Measurements from ENCODE around the gene ZSCAN25. TPM values are rescaled to one million over a fixed set of nuclear protein-coding genes. Genes with fewer than 3 reads are reported as not detected.
A peak's percentile ranks its signal among the peaks of the same experiment; 100 is the strongest.
"Not testable (repeated sequence)": the region's sequence is repeated elsewhere in the genome, so short reads cannot be mapped to it uniquely, and the experiment has no call there.

ZSCAN25 gene
- total RNA-seq (1 to 10 TPM; 8.1 to 9.6 (median 8.6) TPM), polyA plus RNA-seq (3.8 TPM)
- long read RNA-seq, donor 1, partial matches to known transcripts = 0 of 6 reads
- long read RNA-seq, donor 1, other reads (novel, unspliced or antisense) = 6 of 6 reads
- long read RNA-seq, donor 2, full-length matches to known transcripts = 3 of 7 reads
- long read RNA-seq, donor 2, partial matches to known transcripts = 0 of 7 reads
- long read RNA-seq, donor 2, other reads (novel, unspliced or antisense) = 4 of 7 reads
- long read RNA-seq, donor 3, full-length matches to known transcripts = 1 of 20 reads
- long read RNA-seq, donor 3, partial matches to known transcripts = 3 of 20 reads
- long read RNA-seq, donor 3, other reads (novel, unspliced or antisense) = 16 of 20 reads
- long read RNA-seq, donor 4, partial matches to known transcripts = 1 of 3 reads
- long read RNA-seq, donor 4, other reads (novel, unspliced or antisense) = 2 of 3 reads

GRCh38 chr7:99616359-99617191, at the start of gene ZSCAN25:
TSS of gene ZSCAN25 (plus strand) at chr7:99616946. CDS start at chr7:99619607, 2,661 bp downstream.
- no peaks in the 10 kb centered on the region for H3K9me3 ChIP-seq (ENCODE audit: control insufficient read depth, low read length)
- intact Hi-C loops (cut with DNase I) = no loop called here
- under 1% methylated on average over 60 of the region's 60 CpGs for WGBS

GRCh38 chr7:99568770-99569169, 48.0 kb upstream of the ZSCAN25 start:
- H3K27ac ChIP-seq (ENCODE audit: low read length); H3K4me3 ChIP-seq (ENCODE audit: low read length); H3K27me3 ChIP-seq (ENCODE audit: control insufficient read depth, insufficient read depth); H3K9me3 ChIP-seq (ENCODE audit: control insufficient read depth, low read length); ATAC-seq; H3K4me1 ChIP-seq (ENCODE audit: control insufficient read depth, insufficient read depth, low read length); DNase-seq; intact Hi-C loops (cut with DNase I): not testable (repeated sequence)
- 97% methylated on average over 7 of the region's 7 CpGs for WGBS

More at GRCh38 chr7:99616359-99617191, at the start of gene ZSCAN25:
- no peaks in the 10 kb centered on the region for H3K27me3 ChIP-seq (ENCODE audit: control insufficient read depth, insufficient read depth)
- ATAC-seq (peak; percentile 97 to 98), DNase-seq (peak; percentile 90 to 95 (median 95))
- peaks cover 5% of the 10 kb centered on the region for H3K4me1 ChIP-seq (ENCODE audit: control insufficient read depth, insufficient read depth, low read length)
- peak within 1 kb of the TSS; percentile 80 for H3K4me3 ChIP-seq (ENCODE audit: low read length)
- peak within 1 kb of the TSS; percentile 60 for H3K27ac ChIP-seq (ENCODE audit: low read length)

- 85% methylated on average over 3 of the region's 3 CpGs for WGBS
- no peaks in the 10 kb centered on the region for H3K9me3 ChIP-seq (ENCODE audit: control insufficient read depth, low read length)
- DNase-seq (no peak), ATAC-seq (no peak)
- intact Hi-C loops (cut with DNase I) = no loop called here
- H3K27me3 ChIP-seq (ENCODE audit: control insufficient read depth, insufficient read depth) = no peaks in the 10 kb centered on the region
- H3K4me1 ChIP-seq (ENCODE audit: control insufficient read depth, insufficient read depth, low read length) = no peaks in the 10 kb centered on the region
- no peak overlapping the region for H3K4me3 ChIP-seq (ENCODE audit: low read length)
- no peak overlapping the region for H3K27ac ChIP-seq (ENCODE audit: low read length)
Observed at GRCh38 chr7:99571768-99572167, 45.0 kb upstream of the ZSCAN25 start.

GRCh38 chr7:99573257-99573656, 43.5 kb upstream of the ZSCAN25 start:
- H3K27ac ChIP-seq (ENCODE audit: low read length) = no peak overlapping the region
- 83% methylated on average over 1 of the region's 1 CpG for WGBS
- H3K4me3 ChIP-seq (ENCODE audit: low read length) = no peak overlapping the region
- ATAC-seq = no peak
- no peaks in the 10 kb centered on the region for H3K9me3 ChIP-seq (ENCODE audit: control insufficient read depth, low read length)
- no peaks in the 10 kb centered on the region for H3K27me3 ChIP-seq (ENCODE audit: control insufficient read depth, insufficient read depth)
- intact Hi-C loops (cut with DNase I) = no loop called here
- peaks cover 2% of the 10 kb centered on the region for H3K4me1 ChIP-seq (ENCODE audit: control insufficient read depth, insufficient read depth, low read length)
- DNase-seq = no peak

GRCh38 chr7:99576251-99576650, 40.5 kb upstream of the ZSCAN25 start:
- WGBS = 72% methylated on average over 3 of the region's 3 CpGs
- H3K4me3 ChIP-seq (ENCODE audit: low read length) = no peak overlapping the region

GRCh38 chr7:99579281-99579955, 37.3 kb upstream of the ZSCAN25 start:
- WGBS = 40% methylated on average over 10 of the region's 10 CpGs
- ATAC-seq (no peak), DNase-seq (no peak)
- H3K27me3 ChIP-seq (ENCODE audit: control insufficient read depth, insufficient read depth) = no peaks in the 10 kb centered on the region
- H3K4me1 ChIP-seq (ENCODE audit: control insufficient read depth, insufficient read depth, low read length) = peaks cover 2% of the 10 kb centered on the region
- peak overlapping the region; percentile 52 for H3K4me3 ChIP-seq (ENCODE audit: low read length)
- no peaks in the 10 kb centered on the region for H3K9me3 ChIP-seq (ENCODE audit: control insufficient read depth, low read length)
- intact Hi-C loops (cut with DNase I) = no loop called here
- H3K27ac ChIP-seq (ENCODE audit: low read length) = no peak overlapping the region

More at GRCh38 chr7:99576251-99576650, 40.5 kb upstream of the ZSCAN25 start:
- no peak overlapping the region for H3K27ac ChIP-seq (ENCODE audit: low read length)
- no peaks in the 10 kb centered on the region for H3K9me3 ChIP-seq (ENCODE audit: control insufficient read depth, low read length)
- ATAC-seq (no peak), DNase-seq (no peak)
- no peaks in the 10 kb centered on the region for H3K27me3 ChIP-seq (ENCODE audit: control insufficient read depth, insufficient read depth)
- intact Hi-C loops (cut with DNase I) = no loop called here
- H3K4me1 ChIP-seq (ENCODE audit: control insufficient read depth, insufficient read depth, low read length) = peaks cover 2% of the 10 kb centered on the region

GRCh38 chr7:99579956-99580777, 36.6 kb upstream of the ZSCAN25 start:
- WGBS = 1% methylated on average over 54 of the region's 54 CpGs

GRCh38 chr7:99580778-99581332, 35.9 kb upstream of the ZSCAN25 start:
- DNase-seq; H3K9me3 ChIP-seq (ENCODE audit: control insufficient read depth, low read length); H3K27ac ChIP-seq (ENCODE audit: low read length); H3K27me3 ChIP-seq (ENCODE audit: control insufficient read depth, insufficient read depth); H3K4me1 ChIP-seq (ENCODE audit: control insufficient read depth, insufficient read depth, low read length); intact Hi-C loops (cut with DNase I); ATAC-seq: not testable (repeated sequence)
- WGBS = 55% methylated on average over 4 of the region's 4 CpGs
- peak overlapping the region; percentile 52 for H3K4me3 ChIP-seq (ENCODE audit: low read length)

More at GRCh38 chr7:99579956-99580777, 36.6 kb upstream of the ZSCAN25 start:
- Histone ChIP-seq H3K27me3 (ENCODE audit: control insufficient read depth, insufficient read depth) (no peaks in the 10 kb centered on the region), H3K27ac (ENCODE audit: low read length) (no peak overlapping the region), H3K4me1 (ENCODE audit: control insufficient read depth, insufficient read depth, low read length) (peaks cover 2% of the 10 kb centered on the region), H3K4me3 (ENCODE audit: low read length) (peak overlapping the region; percentile 52), H3K9me3 (ENCODE audit: control insufficient read depth, low read length) (no peaks in the 10 kb centered on the region)
- ATAC-seq (peak; percentile 72 to 74), DNase-seq (peak in 2 of 3 donors; percentile 68 to 75)
- intact Hi-C loops (cut with DNase I) = no loop called here

GRCh38 chr7:99588868-99589267, 27.9 kb upstream of the ZSCAN25 start:
- no peaks in the 10 kb centered on the region for H3K4me1 ChIP-seq (ENCODE audit: control insufficient read depth, insufficient read depth, low read length)
- H3K27me3 ChIP-seq (ENCODE audit: control insufficient read depth, insufficient read depth) = no peaks in the 10 kb centered on the region
- no peak for ATAC-seq
- intact Hi-C loops (cut with DNase I) = no loop called here
- no peak for DNase-seq
- H3K9me3 ChIP-seq (ENCODE audit: control insufficient read depth, low read length) = no peaks in the 10 kb centered on the region
- no peak overlapping the region for H3K27ac ChIP-seq (ENCODE audit: low read length)
- no peak overlapping the region for H3K4me3 ChIP-seq (ENCODE audit: low read length)
- WGBS = 83% methylated on average over 3 of the region's 3 CpGs
